ENCODE measurements around the gene FHIP2A.

FHIP2A gene

GRCh38 chr10:114851336-114851735 lies 29.8 kb downstream of the FHIP2A start (continued):
- TF ChIP-seq, protein P1, sequence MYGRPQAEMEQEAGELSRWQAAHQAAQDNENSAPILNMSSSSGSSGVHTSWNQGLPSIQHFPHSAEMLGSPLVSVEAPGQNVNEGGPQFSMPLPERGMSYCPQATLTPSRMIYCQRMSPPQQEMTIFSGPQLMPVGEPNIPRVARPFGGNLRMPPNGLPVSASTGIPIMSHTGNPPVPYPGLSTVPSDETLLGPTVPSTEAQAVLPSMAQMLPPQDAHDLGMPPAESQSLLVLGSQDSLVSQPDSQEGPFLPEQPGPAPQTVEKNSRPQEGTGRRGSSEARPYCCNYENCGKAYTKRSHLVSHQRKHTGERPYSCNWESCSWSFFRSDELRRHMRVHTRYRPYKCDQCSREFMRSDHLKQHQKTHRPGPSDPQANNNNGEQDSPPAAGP (tag by site-specific recombination; IDR thresholded peaks at IDR 0.05) = no peak

DNA sequence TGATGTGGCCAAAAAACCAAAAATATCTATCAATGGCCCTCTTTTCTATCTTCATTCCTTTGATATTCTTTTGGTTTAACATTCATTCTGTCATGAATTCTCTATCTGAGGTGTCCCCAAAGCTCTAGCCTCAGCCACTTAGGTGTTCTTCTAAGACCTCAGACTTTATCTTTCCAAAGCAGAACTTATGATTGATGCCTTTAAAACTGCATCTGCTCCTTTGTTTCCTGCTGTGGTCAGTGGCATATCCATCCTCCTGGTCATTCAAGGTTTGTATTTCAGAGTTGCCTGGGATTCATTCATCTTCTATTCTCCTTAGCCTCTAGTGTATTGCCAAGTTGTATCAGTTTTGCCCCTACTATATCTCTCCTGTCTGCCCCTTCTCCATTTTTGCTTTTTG lies 30.6 kb downstream of the FHIP2A start:
- POLR2A ChIA-PET = no interaction called here

DNA sequence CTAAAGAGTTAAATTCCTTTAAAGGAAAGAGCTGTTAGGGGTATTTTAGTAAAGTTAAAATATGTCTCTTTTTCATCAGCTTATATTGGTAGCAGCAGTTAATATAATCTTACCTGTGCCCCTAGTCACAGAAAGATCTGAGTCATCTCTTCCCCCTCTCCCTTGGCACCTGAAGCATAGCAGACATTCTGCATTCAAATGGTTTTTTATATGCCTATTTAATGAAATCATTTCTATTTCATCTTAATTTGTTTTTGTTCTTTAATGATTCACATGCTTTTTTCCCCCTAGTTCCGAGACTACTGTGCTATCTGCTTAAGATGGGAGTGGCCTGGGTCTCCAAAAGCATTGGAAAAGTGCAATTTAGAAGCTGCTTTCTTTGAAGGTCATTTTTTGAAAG lies 33.3 kb downstream of the FHIP2A start:
- CTCF ChIA-PET = interaction anchor here (1.6 kb wide), 1 partner anchor 11 kb away, joined by 8 read pairs; no protein-coding TSS in a partner anchor
- POLR2A ChIA-PET = no interaction called here
- H3K36me3 ChIP-seq (ENCODE audit: control insufficient read depth in 2 of 2, insufficient read depth in 1 of 2, low read length in 2 of 2) = peaks cover 60 to 61% of the 10 kb centered on the region in 2 experiments
- H3K4me3 ChIP-seq (ENCODE audit: low read depth, low read length) = no peak overlapping the region
- H3K4me1 ChIP-seq (ENCODE audit: control insufficient read depth, insufficient read depth, low read length) = no peaks in the 10 kb centered on the region
- H3K9me3 ChIP-seq (ENCODE audit: control insufficient read depth, insufficient read depth, low read depth, low read length) = no peaks in the 10 kb centered on the region
- TF ChIP-seq ZNF311 (tag by site-specific recombination; IDR thresholded peaks at IDR 0.05; ENCODE audit: borderline replicate concordance) (no peak), TSHZ1 (tag by site-specific recombination; IDR thresholded peaks at IDR 0.05; ENCODE audit: borderline replicate concordance) (no peak), ZNF777 (tag by site-specific recombination; IDR thresholded peaks at IDR 0.05; ENCODE audit: borderline replicate concordance) (no peak), ZNF549 (tag by site-specific recombination; IDR thresholded peaks at IDR 0.05) (no peak), ZNF48 (tag by site-specific recombination; IDR thresholded peaks at IDR 0.05) (no peak), REPIN1 (tag by site-specific recombination; IDR thresholded peaks at IDR 0.05; ENCODE audit: low read depth) (no peak), ZNF843 (tag by site-specific recombination; IDR thresholded peaks at IDR 0.05) (no peak), ZNF23 (tag by site-specific recombination; IDR thresholded peaks at IDR 0.05; ENCODE audit: borderline replicate concordance) (no peak), ZBTB44 (tag by site-specific recombination; IDR thresholded peaks at IDR 0.05) (no peak), ZBTB17 (tag by site-specific recombination; IDR thresholded peaks at IDR 0.05) (no peak)
- TF ChIP-seq, protein P2, sequence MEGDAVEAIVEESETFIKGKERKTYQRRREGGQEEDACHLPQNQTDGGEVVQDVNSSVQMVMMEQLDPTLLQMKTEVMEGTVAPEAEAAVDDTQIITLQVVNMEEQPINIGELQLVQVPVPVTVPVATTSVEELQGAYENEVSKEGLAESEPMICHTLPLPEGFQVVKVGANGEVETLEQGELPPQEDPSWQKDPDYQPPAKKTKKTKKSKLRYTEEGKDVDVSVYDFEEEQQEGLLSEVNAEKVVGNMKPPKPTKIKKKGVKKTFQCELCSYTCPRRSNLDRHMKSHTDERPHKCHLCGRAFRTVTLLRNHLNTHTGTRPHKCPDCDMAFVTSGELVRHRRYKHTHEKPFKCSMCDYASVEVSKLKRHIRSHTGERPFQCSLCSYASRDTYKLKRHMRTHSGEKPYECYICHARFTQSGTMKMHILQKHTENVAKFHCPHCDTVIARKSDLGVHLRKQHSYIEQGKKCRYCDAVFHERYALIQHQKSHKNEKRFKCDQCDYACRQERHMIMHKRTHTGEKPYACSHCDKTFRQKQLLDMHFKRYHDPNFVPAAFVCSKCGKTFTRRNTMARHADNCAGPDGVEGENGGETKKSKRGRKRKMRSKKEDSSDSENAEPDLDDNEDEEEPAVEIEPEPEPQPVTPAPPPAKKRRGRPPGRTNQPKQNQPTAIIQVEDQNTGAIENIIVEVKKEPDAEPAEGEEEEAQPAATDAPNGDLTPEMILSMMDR (tag by site-specific recombination; IDR thresholded peaks at IDR 0.05) = no peak
- no peak overlapping the region for H3K27ac ChIP-seq (ENCODE audit: extremely low read depth, low read depth, low read length)

More for the DNA sequence above, 30.6 kb downstream of the FHIP2A start:
- no peak for TF ChIP-seq ZBTB21 (tag by site-specific recombination; IDR thresholded peaks at IDR 0.05)
- no peak for TF ChIP-seq ZNF2 (tag by site-specific recombination; IDR thresholded peaks at IDR 0.05)
- no peak for TF ChIP-seq GFI1B (tag by site-specific recombination; IDR thresholded peaks at IDR 0.05)
- TF ChIP-seq ZNF654 (tag by site-specific recombination; IDR thresholded peaks at IDR 0.05; ENCODE audit: low read depth) = no peak
- TF ChIP-seq, protein P1 (tag by site-specific recombination; IDR thresholded peaks at IDR 0.05) = no peak
- no peak for TF ChIP-seq ZNF155 (tag by site-specific recombination; IDR thresholded peaks at IDR 0.05)
- no peak for TF ChIP-seq SCRT1 (tag by site-specific recombination; IDR thresholded peaks at IDR 0.05; ENCODE audit: borderline replicate concordance)
- no peak for TF ChIP-seq ZNF10 (tag by site-specific recombination; IDR thresholded peaks at IDR 0.05)
- TF ChIP-seq ZBTB44 (tag by site-specific recombination; IDR thresholded peaks at IDR 0.05) = no peak
- TF ChIP-seq ZNF394 (tag by site-specific recombination; IDR thresholded peaks at IDR 0.05; ENCODE audit: borderline replicate concordance) = no peak
- no peak for TF ChIP-seq HOXD13 (CRISPR knock-in tag; IDR thresholded peaks at IDR 0.05; ENCODE audit: borderline replicate concordance)
- TF ChIP-seq ZNF433 (tag by site-specific recombination; IDR thresholded peaks at IDR 0.05; ENCODE audit: low read depth) = no peak
- no peak for TF ChIP-seq ZNF404 (tag by site-specific recombination; IDR thresholded peaks at IDR 0.05)
- no peak for TF ChIP-seq ZBTB20 (tag by site-specific recombination; IDR thresholded peaks at IDR 0.05)
- TF ChIP-seq ZNF548 (tag by site-specific recombination; IDR thresholded peaks at IDR 0.05) = no peak
- TF ChIP-seq ZNF677 (tag by site-specific recombination; IDR thresholded peaks at IDR 0.05) = no peak
- CTCF ChIA-PET = interaction anchor here (0.5 kb wide), 1 partner anchor 365 kb away, joined by 3 read pairs; no protein-coding TSS in a partner anchor
- Histone ChIP-seq H3K27ac (ENCODE audit: extremely low read depth, low read depth, low read length) (no peak overlapping the region), H3K4me3 (ENCODE audit: low read depth, low read length) (no peak overlapping the region), H3K9me3 (ENCODE audit: control insufficient read depth, insufficient read depth, low read depth, low read length) (no peaks in the 10 kb centered on the region), H3K4me1 (ENCODE audit: control insufficient read depth, insufficient read depth, low read length) (no peaks in the 10 kb centered on the region), H3K36me3 (ENCODE audit: control insufficient read depth in 2 of 2, insufficient read depth in 1 of 2, low read length in 2 of 2) (peaks cover 66 to 73% of the 10 kb centered on the region in 2 experiments)

Measured in HEK293 (cell line).